ENCODE results near the gene SSNA1. TPM values are rescaled to one million over a fixed set of nuclear protein-coding genes. Genes with fewer than 3 reads are reported as not detected.

Gene SSNA1
- polyA plus RNA-seq, 10 donors: 38.2 to 72.0 (median 49.6) TPM

Other genes with a start within 250 kb of the SSNA1 start
- 10 to 100 TPM; 27.4 to 47.9 (median 34.4) TPM for gene FBXW5, start 243.9 kb upstream of the SSNA1 start, polyA plus RNA-seq (ENCODE audit: insufficient read length in 10 of 10)
- 1 to 10 TPM in 1 of 10 donors, under 1 TPM in 8, not detected in 1; 0.29 to 1.0 (median 0.51) TPM for gene C8G, start 243.4 kb upstream of the SSNA1 start, polyA plus RNA-seq (ENCODE audit: insufficient read length in 10 of 10)
- 1 to 10 TPM in 3 of 10 donors, under 1 TPM in 7; 0.25 to 1.2 (median 0.68) TPM for gene LCN12, start 236.4 kb upstream of the SSNA1 start, polyA plus RNA-seq (ENCODE audit: insufficient read length in 10 of 10)
- 10 to 100 TPM in 8 of 10 donors, 1 to 10 TPM in 2; 2.3 to 36.3 (median 17.1) TPM for gene PTGDS, start 211.2 kb upstream of the SSNA1 start, polyA plus RNA-seq (ENCODE audit: insufficient read length in 10 of 10)
- 1 to 10 TPM in 3 of 10 donors, under 1 TPM in 7; 0.14 to 1.1 (median 0.66) TPM for gene LCNL1, start 205.7 kb upstream of the SSNA1 start, polyA plus RNA-seq (ENCODE audit: insufficient read length in 10 of 10)
- gene PAXX, start 196.3 kb upstream of the SSNA1 start, polyA plus RNA-seq (ENCODE audit: insufficient read length in 10 of 10): 10 to 100 TPM; 11.8 to 28.5 (median 21.6) TPM
- 1 to 10 TPM in 2 of 10 donors, under 1 TPM in 6, not detected in 2; 0.28 to 4.7 (median 0.54) TPM for gene CLIC3, start 192.1 kb upstream of the SSNA1 start, polyA plus RNA-seq (ENCODE audit: insufficient read length in 10 of 10)
- 10 to 100 TPM; 11.5 to 18.7 (median 16.7) TPM for gene ABCA2, start 160.4 kb upstream of the SSNA1 start, polyA plus RNA-seq (ENCODE audit: insufficient read length in 10 of 10)
- gene FUT7, start 156.6 kb upstream of the SSNA1 start, polyA plus RNA-seq (ENCODE audit: insufficient read length in 10 of 10): under 1 TPM in 4 of 10 donors, not detected in 6; 0.10 to 0.48 (median 0.12) TPM
- 10 to 100 TPM; 28.5 to 53.0 (median 38.4) TPM for gene NPDC1, start 142.5 kb upstream of the SSNA1 start, polyA plus RNA-seq (ENCODE audit: insufficient read length in 10 of 10)
- 10 to 100 TPM in 6 of 10 donors, 1 to 10 TPM in 4; 7.5 to 16.5 (median 12.1) TPM for gene ENTPD2, start 134.6 kb upstream of the SSNA1 start, polyA plus RNA-seq (ENCODE audit: insufficient read length in 10 of 10)
- 1 to 10 TPM; 1.9 to 7.1 (median 3.9) TPM for gene SAPCD2, start 118.1 kb upstream of the SSNA1 start, polyA plus RNA-seq (ENCODE audit: insufficient read length in 10 of 10)
- 1 to 10 TPM; 1.5 to 3.0 (median 2.0) TPM for gene UAP1L1, start 111.2 kb upstream of the SSNA1 start, polyA plus RNA-seq (ENCODE audit: insufficient read length in 10 of 10)
- gene MAN1B1, start 101.7 kb upstream of the SSNA1 start, polyA plus RNA-seq (ENCODE audit: insufficient read length in 10 of 10): 10 to 100 TPM; 31.3 to 54.4 (median 41.1) TPM
- gene DPP7, start 73.9 kb upstream of the SSNA1 start, polyA plus RNA-seq (ENCODE audit: insufficient read length in 10 of 10): 10 to 100 TPM; 21.9 to 43.1 (median 28.8) TPM
- under 1 TPM in 2 of 10 donors, not detected in 8; 0.07 TPM for gene GRIN1, start 49.5 kb upstream of the SSNA1 start, polyA plus RNA-seq (ENCODE audit: insufficient read length in 10 of 10)
- gene LRRC26, start 18.6 kb upstream of the SSNA1 start, polyA plus RNA-seq (ENCODE audit: insufficient read length in 10 of 10): not detected
- gene TMEM210, start 16.6 kb upstream of the SSNA1 start, polyA plus RNA-seq (ENCODE audit: insufficient read length in 10 of 10): not detected
- gene ANAPC2, start 116 bp upstream of the SSNA1 start, polyA plus RNA-seq (ENCODE audit: insufficient read length in 10 of 10): 10 to 100 TPM; 21.2 to 36.5 (median 29.2) TPM
- 10 to 100 TPM in 2 of 10 donors, 1 to 10 TPM in 8; 5.8 to 10.9 (median 7.8) TPM for gene TPRN, start 12.1 kb downstream of the SSNA1 start, polyA plus RNA-seq (ENCODE audit: insufficient read length in 10 of 10)
- 10 to 100 TPM; 30.3 to 36.7 (median 32.2) TPM for gene TMEM203, start 17.0 kb downstream of the SSNA1 start, polyA plus RNA-seq (ENCODE audit: insufficient read length in 10 of 10)
- gene NDOR1, start 17.0 kb downstream of the SSNA1 start, polyA plus RNA-seq (ENCODE audit: insufficient read length in 10 of 10): 10 to 100 TPM in 1 of 10 donors, 1 to 10 TPM in 9; 3.8 to 10.6 (median 6.9) TPM
- gene RNF208, start 33.6 kb downstream of the SSNA1 start, polyA plus RNA-seq (ENCODE audit: insufficient read length in 10 of 10): 1 to 10 TPM; 1.8 to 4.5 (median 2.4) TPM
- 1 to 10 TPM in 9 of 10 donors, under 1 TPM in 1; 0.93 to 3.3 (median 2.0) TPM for gene CYSRT1, start 36.5 kb downstream of the SSNA1 start, polyA plus RNA-seq (ENCODE audit: insufficient read length in 10 of 10)
- 1 to 10 TPM in 7 of 10 donors, under 1 TPM in 3; 0.80 to 3.4 (median 1.5) TPM for gene RNF224, start 38.8 kb downstream of the SSNA1 start, polyA plus RNA-seq (ENCODE audit: insufficient read length in 10 of 10)
- gene SLC34A3, start 42.2 kb downstream of the SSNA1 start, polyA plus RNA-seq (ENCODE audit: insufficient read length in 10 of 10): 1 to 10 TPM in 5 of 10 donors, under 1 TPM in 5; 0.29 to 2.0 (median 0.89) TPM
- gene TUBB4B, start 52.6 kb downstream of the SSNA1 start, polyA plus RNA-seq (ENCODE audit: insufficient read length in 10 of 10): 100 to 1,000 TPM; 125 to 258 (median 160) TPM
- gene STPG3, start 62.6 kb downstream of the SSNA1 start, polyA plus RNA-seq (ENCODE audit: insufficient read length in 10 of 10): under 1 TPM in 7 of 10 donors, not detected in 3; 0.16 to 0.62 (median 0.32) TPM
- 10 to 100 TPM; 39.3 to 55.4 (median 45.0) TPM for gene NELFB, start 66.7 kb downstream of the SSNA1 start, polyA plus RNA-seq (ENCODE audit: insufficient read length in 10 of 10)
- gene TOR4A, start 89.0 kb downstream of the SSNA1 start, polyA plus RNA-seq (ENCODE audit: insufficient read length in 10 of 10): 1 to 10 TPM; 3.9 to 7.8 (median 5.6) TPM
- 1 to 10 TPM; 2.9 to 7.5 (median 4.8) TPM for gene NRARP, start 113.6 kb downstream of the SSNA1 start, polyA plus RNA-seq (ENCODE audit: insufficient read length in 10 of 10)
- 10 to 100 TPM in 3 of 10 donors, 1 to 10 TPM in 7; 8.2 to 14.1 (median 9.3) TPM for gene EXD3, start 234.5 kb downstream of the SSNA1 start, polyA plus RNA-seq (ENCODE audit: insufficient read length in 10 of 10)
- 1 to 10 TPM; 1.1 to 2.6 (median 1.9) TPM for gene NOXA1, start 234.7 kb downstream of the SSNA1 start, polyA plus RNA-seq (ENCODE audit: insufficient read length in 10 of 10)

Measured in muscle of back (tissue), 10 donors.